Ramos (cell line): Measurements from ENCODE around the gene USP50.
"Not testable (repeated sequence)": the region's sequence is repeated elsewhere in the genome, so short reads cannot be mapped to it uniquely, and the experiment has no call there.

Experiments used
- in situ Hi-C: fragments of 300-500 bp; cut with MboI; formaldehyde crosslinking; loops from one replicate; pipeline ENCODE4 v1.14.3; 2022; ENCODE audit warnings: low sequenced_read_pairs; ENCODE audit not compliant: unreplicated experiment

The USP50 gene

GRCh38 chr15:50506121-50506520, 40.3 kb downstream of the USP50 start:
- in situ Hi-C loops, result no loop called here

GRCh38 chr15:50505656-50506055, 40.8 kb downstream of the USP50 start:
- in situ Hi-C loops, result not testable (repeated sequence)

- in situ Hi-C loops, result no loop called here
Measured at GRCh38 chr15:50503144-50503543, 43.3 kb downstream of the USP50 start.

- in situ Hi-C loops, result no loop called here
Measured at GRCh38 chr15:50501815-50502214, 44.7 kb downstream of the USP50 start.

- in situ Hi-C loops, result no loop called here
Measured at GRCh38 chr15:50500352-50500751, 46.1 kb downstream of the USP50 start.

GRCh38 chr15:50496692-50497091, 49.8 kb downstream of the USP50 start:
- in situ Hi-C loops, result no loop called here

GRCh38 chr15:50494547-50494946, 51.9 kb downstream of the USP50 start:
- in situ Hi-C loops, result not testable (repeated sequence)

GRCh38 chr15:50493625-50494024, 52.8 kb downstream of the USP50 start:
- in situ Hi-C loops, result no loop called here

GRCh38 chr15:50487287-50487686, 59.2 kb downstream of the USP50 start:
- in situ Hi-C loops, result no loop called here

- in situ Hi-C loops, result no loop called here
Measured at GRCh38 chr15:50485389-50485788, 61.1 kb downstream of the USP50 start.

- in situ Hi-C loops, result no loop called here
Measured at GRCh38 chr15:50484781-50485180, 61.7 kb downstream of the USP50 start.

- in situ Hi-C loops, result no loop called here
Measured at GRCh38 chr15:50476143-50476542, 70.3 kb downstream of the USP50 start.

- in situ Hi-C loops, result no loop called here
Measured at GRCh38 chr15:50471072-50471471, 75.4 kb downstream of the USP50 start.

GRCh38 chr15:50463423-50464358, 82.8 kb downstream of the USP50 start:
- in situ Hi-C loops, result no loop called here

- in situ Hi-C loops, result no loop called here
Measured at GRCh38 chr15:50458348-50459112, 87.9 kb downstream of the USP50 start.

- in situ Hi-C loops, result no loop called here
Measured at GRCh38 chr15:50452927-50453326, 93.5 kb downstream of the USP50 start.
